ES-I3 (cell line): ENCODE results near the gene BCAT1.
A peak's percentile ranks its signal among the peaks of the same experiment; 100 is the strongest.

Experiments used
- H3K36me3 ChIP-seq: 2 replicates; pipeline ENCODE4 v1.6.1; 2013; ENCODE audit warnings: mild to moderate bottlenecking, low read length, control low read depth, moderate library complexity; ENCODE audit not compliant: insufficient read depth
- H3K4me1 ChIP-seq: 2 replicates; pipeline ENCODE4 v1.6.1; 2013; ENCODE audit warnings: mild to moderate bottlenecking, control low read depth, low read length; ENCODE audit not compliant: insufficient read depth
- H3K9ac ChIP-seq: 2 replicates; pipeline ENCODE4 v1.6.1; 2013; ENCODE audit warnings: low read depth, mild to moderate bottlenecking, low read length, moderate library complexity
- H3K9me3 ChIP-seq: 2 replicates; pipeline ENCODE4 v1.6.1; 2013; ENCODE audit warnings: mild to moderate bottlenecking, low read length, moderate library complexity; ENCODE audit not compliant: control insufficient read depth, insufficient read depth

BCAT1 gene

DNA sequence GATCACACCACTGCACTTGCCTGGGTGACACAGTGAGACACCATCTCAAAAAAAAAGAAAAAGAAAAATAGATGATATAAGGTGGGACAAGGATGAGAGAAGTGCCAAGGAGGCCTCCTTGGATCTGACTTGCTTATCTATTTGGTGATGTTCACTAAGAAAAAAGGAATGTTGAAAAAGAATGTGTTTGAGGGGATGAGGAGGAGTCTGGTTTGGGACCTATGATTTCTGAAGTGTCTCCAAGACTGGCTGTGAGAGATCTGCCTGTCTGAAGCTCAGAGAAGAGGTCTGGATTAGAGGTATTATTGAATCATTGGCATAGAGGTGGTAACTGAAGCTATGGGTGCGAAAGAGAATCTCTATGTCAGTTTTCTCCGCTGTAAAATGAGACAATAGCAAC lies 42.8 kb downstream of the BCAT1 start:
- H3K9me3 ChIP-seq, result no peaks in the 10 kb centered on the region
- no peak overlapping the region for H3K9ac ChIP-seq
- H3K4me1 ChIP-seq, result peaks cover 26% of the 10 kb centered on the region
- H3K36me3 ChIP-seq, result peaks cover 4% of the 10 kb centered on the region; the same call in 1 of the 2 replicates

- peaks cover 30% of the 10 kb centered on the region for H3K4me1 ChIP-seq
- H3K9me3 ChIP-seq, result no peaks in the 10 kb centered on the region
- no peak overlapping the region for H3K9ac ChIP-seq
These were observed 43.5 kb downstream of the BCAT1 start for GRCh38 chr12:24905431-24905830.

DNA sequence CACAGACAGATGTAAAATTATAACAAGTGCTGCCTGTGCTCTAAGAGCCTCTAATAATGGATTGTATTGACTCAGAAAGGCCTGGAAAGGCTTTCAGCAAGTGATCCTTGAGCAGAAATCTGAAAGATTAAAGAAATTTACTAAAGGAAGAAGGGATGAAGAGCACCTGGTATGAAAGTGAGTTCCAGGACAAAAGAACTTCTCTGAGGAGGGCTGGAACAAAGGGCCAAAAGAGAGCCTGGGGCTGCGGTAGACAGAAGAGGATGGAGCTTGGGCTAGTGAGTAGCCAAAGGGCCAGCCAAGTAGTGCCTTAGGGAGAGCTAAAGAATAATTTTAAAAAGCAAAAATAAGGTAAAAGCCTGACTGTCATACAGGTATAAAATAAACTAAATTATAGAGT lies 44.0 kb downstream of the BCAT1 start:
- Histone ChIP-seq H3K9ac (no peak overlapping the region), H3K36me3 (peaks cover 2% of the 10 kb centered on the region; the same call in 1 of the 2 replicates), H3K4me1 (peaks cover 30% of the 10 kb centered on the region), H3K9me3 (no peaks in the 10 kb centered on the region)

More at GRCh38 chr12:24905431-24905830, 43.5 kb downstream of the BCAT1 start:
- H3K36me3 ChIP-seq, result peaks cover 4% of the 10 kb centered on the region; the same call in 1 of the 2 replicates

DNA sequence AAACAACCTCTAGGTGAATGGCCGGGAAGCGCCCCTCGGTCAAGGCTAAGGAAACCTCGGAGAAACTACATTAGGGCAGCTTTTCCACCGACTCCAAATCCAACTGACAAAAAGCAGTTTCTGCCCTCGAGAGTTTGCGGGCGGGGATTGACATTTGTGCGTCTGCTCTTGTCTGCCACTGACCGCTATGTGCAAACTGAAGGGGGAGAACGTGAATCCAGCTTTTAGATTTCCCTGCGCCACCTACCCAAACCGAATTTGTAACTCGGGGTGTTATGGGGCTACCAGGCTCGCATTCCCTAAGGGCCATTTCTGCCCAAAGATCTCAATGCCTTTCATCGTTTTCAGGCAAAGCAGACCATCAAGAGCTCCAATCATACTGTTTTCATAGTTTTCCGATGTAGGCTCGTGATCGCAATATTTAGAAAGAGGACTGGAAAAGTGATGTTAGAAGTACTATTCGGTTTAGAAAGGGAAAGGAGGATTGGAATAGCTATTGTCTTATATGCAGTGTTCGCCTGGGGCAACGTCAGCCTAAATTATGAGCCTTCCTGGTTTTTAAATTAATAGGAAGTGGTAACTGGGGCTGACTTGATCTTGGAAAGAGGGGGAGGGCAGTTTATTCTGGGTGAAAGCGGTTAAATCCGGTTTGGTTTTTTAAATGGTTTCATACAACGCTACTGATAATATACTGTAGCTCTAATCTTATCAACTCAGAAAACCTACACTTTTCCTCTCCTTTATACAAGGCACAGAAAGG lies 45.4 kb downstream of the BCAT1 start:
- peaks cover 30% of the 10 kb centered on the region for H3K4me1 ChIP-seq
- no peaks in the 10 kb centered on the region for H3K9me3 ChIP-seq
- H3K36me3 ChIP-seq, result no peaks in the 10 kb centered on the region
- H3K9ac ChIP-seq, result peak overlapping the region; percentile 77

- H3K36me3 ChIP-seq, result no peaks in the 10 kb centered on the region
- peaks cover 30% of the 10 kb centered on the region for H3K4me1 ChIP-seq
- no peaks in the 10 kb centered on the region for H3K9me3 ChIP-seq
- H3K9ac ChIP-seq, result peak overlapping the region; percentile 77
These were observed 46.2 kb downstream of the BCAT1 start for GRCh38 chr12:24902511-24903328.

GRCh38 chr12:24901576-24902461 lies 47.1 kb downstream of the BCAT1 start:
- Histone ChIP-seq H3K36me3 (no peaks in the 10 kb centered on the region), H3K9me3 (no peaks in the 10 kb centered on the region), H3K9ac (peak overlapping the region; percentile 77), H3K4me1 (peaks cover 30% of the 10 kb centered on the region)

GRCh38 chr12:24900196-24900595 lies 48.7 kb downstream of the BCAT1 start:
- no peaks in the 10 kb centered on the region for H3K36me3 ChIP-seq
- H3K4me1 ChIP-seq, result peaks cover 23% of the 10 kb centered on the region
- no peak overlapping the region for H3K9ac ChIP-seq

GRCh38 chr12:24899503-24900075 lies 49.3 kb downstream of the BCAT1 start:
- Histone ChIP-seq H3K4me1 (peaks cover 20% of the 10 kb centered on the region), H3K9ac (no peak overlapping the region), H3K36me3 (no peaks in the 10 kb centered on the region), H3K9me3 (no peaks in the 10 kb centered on the region)

More at GRCh38 chr12:24900196-24900595, 48.7 kb downstream of the BCAT1 start:
- H3K9me3 ChIP-seq, result no peaks in the 10 kb centered on the region

- Histone ChIP-seq H3K4me1 (peaks cover 12% of the 10 kb centered on the region), H3K36me3 (peaks cover 4% of the 10 kb centered on the region; the same call in 1 of the 2 replicates), H3K9ac (no peak overlapping the region), H3K9me3 (no peaks in the 10 kb centered on the region)
These were observed 50.3 kb downstream of the BCAT1 start for GRCh38 chr12:24898606-24899005.

GRCh38 chr12:24898185-24898584 lies 50.7 kb downstream of the BCAT1 start:
- Histone ChIP-seq H3K4me1 (peaks cover 10% of the 10 kb centered on the region), H3K9ac (no peak overlapping the region), H3K9me3 (no peaks in the 10 kb centered on the region), H3K36me3 (peaks cover 4% of the 10 kb centered on the region; the same call in 1 of the 2 replicates)

DNA sequence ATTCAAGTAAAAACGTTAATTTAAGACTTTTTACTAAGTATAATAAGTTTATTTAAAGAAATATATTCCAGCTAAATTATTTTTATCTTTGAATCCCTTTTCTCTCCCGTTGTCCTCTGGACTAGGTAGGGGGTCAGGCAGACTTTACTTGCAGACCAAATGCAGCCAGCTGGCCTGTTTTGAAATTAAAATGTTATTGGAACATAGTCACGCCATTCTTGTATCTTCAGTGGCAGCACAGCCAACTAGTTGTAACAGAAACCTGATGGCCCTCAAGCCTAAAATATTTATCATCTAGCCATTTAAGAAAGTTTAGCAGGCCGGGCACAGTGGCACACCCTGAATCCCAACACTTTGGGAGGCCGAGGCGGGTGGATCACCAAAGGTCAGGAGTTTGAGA lies 52.7 kb downstream of the BCAT1 start:
- Histone ChIP-seq H3K36me3 (peaks cover 4% of the 10 kb centered on the region; the same call in 1 of the 2 replicates), H3K4me1 (peaks cover 5% of the 10 kb centered on the region), H3K9me3 (no peaks in the 10 kb centered on the region), H3K9ac (no peak overlapping the region)

- H3K9ac ChIP-seq, result no peak overlapping the region
- no peaks in the 10 kb centered on the region; the same call in 1 of the 2 replicates for H3K4me1 ChIP-seq
- no peaks in the 10 kb centered on the region for H3K9me3 ChIP-seq
- peaks cover 4% of the 10 kb centered on the region; the same call in 1 of the 2 replicates for H3K36me3 ChIP-seq
These were observed 53.3 kb downstream of the BCAT1 start for GRCh38 chr12:24895612-24896011.

DNA sequence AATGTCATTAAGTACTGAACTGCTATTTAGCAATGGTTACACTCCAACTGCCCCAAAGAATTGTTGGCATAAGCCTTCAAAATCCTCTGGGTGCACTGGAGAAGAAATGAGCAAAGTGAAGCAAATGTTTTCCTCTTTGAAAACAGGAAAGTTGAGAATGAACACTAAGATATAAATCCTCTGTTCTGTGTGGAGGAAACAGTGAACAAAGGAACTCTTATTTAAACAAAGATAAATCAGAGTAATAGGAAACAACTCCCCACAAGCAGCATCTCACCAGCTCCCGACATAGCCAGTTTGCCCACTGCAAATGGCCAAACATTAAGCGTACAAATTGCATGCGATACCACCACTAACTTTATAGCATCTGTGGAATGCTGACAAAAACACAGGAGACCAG lies 54.0 kb downstream of the BCAT1 start:
- H3K9ac ChIP-seq, result no peak overlapping the region
- H3K4me1 ChIP-seq, result peaks cover 3% of the 10 kb centered on the region; the same call in 1 of the 2 replicates
- H3K9me3 ChIP-seq, result no peaks in the 10 kb centered on the region
- peaks cover 4% of the 10 kb centered on the region; the same call in 1 of the 2 replicates for H3K36me3 ChIP-seq
